CD4-positive, CD25-positive, alpha-beta regulatory T cell (primary cell): Measurements from ENCODE around the gene SDE2. TPM values are rescaled to one million over a fixed set of nuclear protein-coding genes. Genes with fewer than 3 reads are reported as not detected.
"Not testable (repeated sequence)": the region's sequence is repeated elsewhere in the genome, so short reads cannot be mapped to it uniquely, and the experiment has no call there.

ENCODE experiments used
- ATAC-seq, 2 donors: fragments of 150-1000 bp; cut with Tn5 transposase; one replicate each; pipeline ENCODE4 v1.10.0; 2021; ENCODE audit warnings: low read depth in 2 of 2, moderate number of reproducible peaks in 2 of 2, moderate library complexity in 1 of 2
- DNase-seq, 3 donors: peaks; one replicate each; pipeline versions ENCODE4 v3.0.0 to v3.0.0-alpha.2; 2012 to 2022; ENCODE audit warnings: mixed read lengths in 1 of 3
- H3K27ac ChIP-seq: one replicate; pipeline ENCODE4 v1.7.0; 2013; ENCODE audit warnings: mild to moderate bottlenecking, low read length; ENCODE audit not compliant: insufficient read depth, poor library complexity, severe bottlenecking
- H3K27me3 ChIP-seq: one replicate; pipeline ENCODE4 v1.7.0; 2013; ENCODE audit warnings: low read length; ENCODE audit not compliant: control insufficient read depth, insufficient read depth
- H3K36me3 ChIP-seq: one replicate; pipeline ENCODE4 v1.7.0; 2013; ENCODE audit warnings: mild to moderate bottlenecking, low read length, moderate library complexity; ENCODE audit not compliant: control insufficient read depth, insufficient read depth
- H3K4me1 ChIP-seq: 2 replicates; pipeline ENCODE4 v1.7.0; 2013; ENCODE audit warnings: mild to moderate bottlenecking, low read length; ENCODE audit not compliant: insufficient read depth, control insufficient read depth, poor library complexity, severe bottlenecking
- H3K4me3 ChIP-seq: one replicate; pipeline ENCODE4 v1.7.0; 2013; ENCODE audit warnings: low read depth, mild to moderate bottlenecking, low read length, moderate library complexity
- H3K9me3 ChIP-seq, 2 experiments: 1 replicate in 1 of 2; 2 replicates in 1 of 2; pipeline ENCODE4 v1.7.0; 2013; ENCODE audit warnings: low read length in 2 of 2, mild to moderate bottlenecking in 1 of 2, moderate library complexity in 1 of 2; ENCODE audit not compliant: control insufficient read depth in 2 of 2
- H3K27ac Mint-ChIP-seq, 3 donors: one replicate each; pipeline ENCODE4 v1.8.0; 2020 to 2022; ENCODE audit warnings: mild to moderate bottlenecking in 3 of 3, mixed read lengths in 3 of 3, moderate library complexity in 2 of 3
- H3K27me3 Mint-ChIP-seq: one replicate; pipeline ENCODE4 v1.8.0; 2022; ENCODE audit warnings: mild to moderate bottlenecking, mixed read lengths
- H3K36me3 Mint-ChIP-seq: one replicate; pipeline ENCODE4 v1.8.0; 2020; ENCODE audit warnings: mixed read lengths
- H3K4me1 Mint-ChIP-seq, 4 donors: one replicate each; pipeline ENCODE4 v1.8.0; 2020 to 2022; ENCODE audit warnings: mixed read lengths in 4 of 4, mild to moderate bottlenecking in 1 of 4
- H3K4me3 Mint-ChIP-seq, 4 donors: one replicate each; pipeline ENCODE4 v1.8.0; 2020 to 2022; ENCODE audit warnings: mild to moderate bottlenecking in 4 of 4, mixed read lengths in 4 of 4, moderate library complexity in 3 of 4
- H3K9me3 Mint-ChIP-seq, 7 donors: one replicate each; pipeline ENCODE4 v1.8.0; 2020 to 2022; ENCODE audit warnings: mixed read lengths in 7 of 7, mild to moderate bottlenecking in 3 of 7, moderate library complexity in 2 of 7
- polyA plus RNA-seq, 4 donors: library from polyadenylated mRNA; unstranded; fragments of 300-500 nt; fragmentation: Illumina TruSeq; gene quantifications; one replicate each; pipeline ENCODE4 v1.2.3, GENCODE V29; 2021
- total RNA-seq: library from RNA; stranded (reverse); gene quantifications from one replicate; pipeline ENCODE4 v1.2.3, GENCODE V29; 2022

The SDE2 gene
- total and polyA plus RNA-seq, 5 donors from 2014 or later = 5.9 to 38.1 (median 11.2) TPM

- H3K27ac Mint-ChIP-seq = peak overlapping the region; percentile 11 to 99 (median 83)
- peaks cover 21 to 52% (median 29%) of the 10 kb centered on the region in 4 donors for H3K4me1 Mint-ChIP-seq
- H3K36me3 ChIP-seq = no peaks in the 10 kb centered on the region
- H3K36me3 Mint-ChIP-seq = no peaks in the 10 kb centered on the region
- no peak for ATAC-seq
- peaks cover 5% of the 10 kb centered on the region for H3K27me3 Mint-ChIP-seq
- H3K27me3 ChIP-seq = no peaks in the 10 kb centered on the region
- no peaks in the 10 kb centered on the region for H3K9me3 Mint-ChIP-seq
- no peaks in the 10 kb centered on the region for H3K9me3 ChIP-seq
- peaks cover 40% of the 10 kb centered on the region for H3K4me1 ChIP-seq
- peak overlapping the region; percentile 11 for H3K4me3 ChIP-seq
- peak overlapping the region in 1 of 4 donors; percentile 48 for H3K4me3 Mint-ChIP-seq
- no peak overlapping the region for H3K27ac ChIP-seq
- DNase-seq = peak in 2 of 3 donors; percentile 14 to 28
Measured at GRCh38 chr1:226004396-226004795, 5.3 kb upstream of the SDE2 start.

- H3K27ac Mint-ChIP-seq = peak overlapping the region; percentile 83 to 99 (median 95)
- no peak for DNase-seq
- Histone ChIP-seq H3K9me3 (no peaks in the 10 kb centered on the region), H3K27ac (no peak overlapping the region), H3K36me3 (no peaks in the 10 kb centered on the region), H3K4me3 (no peak overlapping the region), H3K4me1 (peaks cover 42% of the 10 kb centered on the region), H3K27me3 (no peaks in the 10 kb centered on the region)
- peaks cover 11% of the 10 kb centered on the region for H3K27me3 Mint-ChIP-seq
- peaks cover 21 to 58% (median 32%) of the 10 kb centered on the region in 4 donors for H3K4me1 Mint-ChIP-seq
- no peaks in the 10 kb centered on the region for H3K36me3 Mint-ChIP-seq
- peak overlapping the region in 2 of 4 donors; percentile 39 to 60 for H3K4me3 Mint-ChIP-seq
- H3K9me3 Mint-ChIP-seq = no peaks in the 10 kb centered on the region
- ATAC-seq = no peak
Measured at GRCh38 chr1:226003502-226004170, 4.5 kb upstream of the SDE2 start.

GRCh38 chr1:226002667-226003501 is 3.7 kb upstream of the SDE2 start:
- H3K36me3 ChIP-seq = no peaks in the 10 kb centered on the region
- peaks cover 21 to 66% (median 36%) of the 10 kb centered on the region in 4 donors for H3K4me1 Mint-ChIP-seq
- peak overlapping the region; percentile 100 for H3K27ac ChIP-seq
- H3K4me1 ChIP-seq = peaks cover 49% of the 10 kb centered on the region
- no peaks in the 10 kb centered on the region for H3K9me3 Mint-ChIP-seq
- no peaks in the 10 kb centered on the region for H3K9me3 ChIP-seq
- H3K36me3 Mint-ChIP-seq = no peaks in the 10 kb centered on the region
- DNase-seq (no peak), ATAC-seq (no peak)
- peak overlapping the region; percentile 39 to 73 (median 60) for H3K4me3 Mint-ChIP-seq
- H3K27me3 Mint-ChIP-seq = peaks cover 12% of the 10 kb centered on the region
- no peaks in the 10 kb centered on the region for H3K27me3 ChIP-seq
- H3K27ac Mint-ChIP-seq = peak overlapping the region; percentile 95 to 99 (median 99)
- peak overlapping the region; percentile 23 for H3K4me3 ChIP-seq

- H3K4me3 ChIP-seq = peak overlapping the region; percentile 23
- H3K27me3 Mint-ChIP-seq = peaks cover 12% of the 10 kb centered on the region
- H3K36me3 ChIP-seq = no peaks in the 10 kb centered on the region
- H3K27me3 ChIP-seq = no peaks in the 10 kb centered on the region
- no peaks in the 10 kb centered on the region for H3K36me3 Mint-ChIP-seq
- peak overlapping the region; percentile 100 for H3K27ac ChIP-seq
- ATAC-seq (peak; percentile 3 to 5), DNase-seq (peak; percentile 45 to 69 (median 56))
- no peaks in the 10 kb centered on the region for H3K9me3 ChIP-seq
- H3K4me1 ChIP-seq = peaks cover 57% of the 10 kb centered on the region
- H3K4me1 Mint-ChIP-seq = peaks cover 22 to 72% (median 36%) of the 10 kb centered on the region in 4 donors
- no peaks in the 10 kb centered on the region for H3K9me3 Mint-ChIP-seq
- peak overlapping the region; percentile 95 to 99 (median 99) for H3K27ac Mint-ChIP-seq
- peak overlapping the region; percentile 39 to 73 (median 62) for H3K4me3 Mint-ChIP-seq
Measured at GRCh38 chr1:226001963-226002666, 3.0 kb upstream of the SDE2 start.

GRCh38 chr1:226001088-226001487 is 1.9 kb upstream of the SDE2 start:
- Histone ChIP-seq H3K4me1 (peaks cover 67% of the 10 kb centered on the region), H3K27ac (peak overlapping the region; percentile 100), H3K36me3 (peaks cover 3% of the 10 kb centered on the region), H3K4me3 (no peak overlapping the region), H3K27me3 (no peaks in the 10 kb centered on the region), H3K9me3 (no peaks in the 10 kb centered on the region)
- H3K27me3 Mint-ChIP-seq = peaks cover 12% of the 10 kb centered on the region
- peaks cover 7% of the 10 kb centered on the region for H3K36me3 Mint-ChIP-seq
- DNase-seq (no peak), ATAC-seq (no peak)
- H3K27ac Mint-ChIP-seq = peak overlapping the region; percentile 99 to 100 (median 99)
- no peaks in the 10 kb centered on the region for H3K9me3 Mint-ChIP-seq
- H3K4me1 Mint-ChIP-seq = peaks cover 30 to 81% (median 43%) of the 10 kb centered on the region in 4 donors
- H3K4me3 Mint-ChIP-seq = no peak overlapping the region

GRCh38 chr1:226000493-226001081 is 1.4 kb upstream of the SDE2 start:
- H3K4me3 Mint-ChIP-seq = peak overlapping the region; percentile 96 to 100 (median 100)
- H3K4me3 ChIP-seq = peak overlapping the region; percentile 69

GRCh38 chr1:225999912-226000337 is 782 bp upstream of the SDE2 start:
- H3K27me3 Mint-ChIP-seq = peaks cover 12% of the 10 kb centered on the region
- peak overlapping the region; percentile 100 for H3K27ac ChIP-seq
- peak overlapping the region; percentile 99 to 100 (median 99) for H3K27ac Mint-ChIP-seq
- ATAC-seq (peak; percentile 40 to 43), DNase-seq (peak in 2 of 3 donors; percentile 87 to 88)
- H3K9me3 ChIP-seq = no peaks in the 10 kb centered on the region
- H3K27me3 ChIP-seq = no peaks in the 10 kb centered on the region
- no peaks in the 10 kb centered on the region for H3K9me3 Mint-ChIP-seq
- H3K4me1 ChIP-seq = peaks cover 75% of the 10 kb centered on the region
- peak overlapping the region; percentile 96 to 100 (median 100) for H3K4me3 Mint-ChIP-seq
- H3K4me3 ChIP-seq = peak overlapping the region; percentile 69
- H3K36me3 ChIP-seq = peaks cover 7% of the 10 kb centered on the region
- peaks cover 37 to 91% (median 53%) of the 10 kb centered on the region in 4 donors for H3K4me1 Mint-ChIP-seq
- H3K36me3 Mint-ChIP-seq = peaks cover 15% of the 10 kb centered on the region

More at GRCh38 chr1:226000493-226001081, 1.4 kb upstream of the SDE2 start:
- not testable (repeated sequence) for H3K27me3 ChIP-seq, ATAC-seq, H3K9me3 Mint-ChIP-seq, H3K9me3 ChIP-seq, H3K36me3 ChIP-seq, H3K36me3 Mint-ChIP-seq
- DNase-seq = peak in 2 of 3 donors; percentile 10 to 16
- peaks cover 34 to 86% (median 47%) of the 10 kb centered on the region in 4 donors for H3K4me1 Mint-ChIP-seq
- H3K27ac ChIP-seq = peak overlapping the region; percentile 100
- H3K4me1 ChIP-seq = peaks cover 72% of the 10 kb centered on the region
- peak overlapping the region; percentile 99 to 100 (median 99) for H3K27ac Mint-ChIP-seq
- peaks cover 12% of the 10 kb centered on the region for H3K27me3 Mint-ChIP-seq
